Measurements from ENCODE around the gene GPR39. TPM values are rescaled to one million over a fixed set of nuclear protein-coding genes. Genes with fewer than 3 reads are reported as not detected.

The GPR39 gene
- total RNA-seq, 4 donors from 2014 or later: 0.76 to 1.3 (median 1.2) TPM

DNA sequence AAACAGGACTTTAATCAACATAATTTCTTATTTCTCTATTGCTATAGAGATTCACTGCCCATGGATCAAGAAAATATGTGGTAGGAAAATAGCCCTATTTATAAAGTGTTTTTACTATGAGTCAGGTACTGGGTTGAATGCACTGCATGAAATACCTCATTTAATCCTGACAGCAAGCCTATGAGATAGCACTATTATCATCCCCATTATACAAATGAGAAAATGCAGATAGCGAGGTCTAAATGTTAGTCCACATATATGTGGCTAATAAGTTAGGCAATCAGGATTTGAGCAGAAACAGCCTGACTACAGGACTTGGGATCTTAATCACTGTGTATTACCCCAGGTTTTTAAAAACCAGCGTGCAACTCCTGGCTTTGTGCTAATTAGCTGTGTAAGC is 261.9 kb downstream of the GPR39 start:
- Histone ChIP-seq H3K36me3 (no peaks in the 10 kb centered on the region), H3K4me1 (no peaks in the 10 kb centered on the region), H3K9me3 (no peaks in the 10 kb centered on the region), H3K4me3 (no peak overlapping the region), H3K27me3 (no peaks in the 10 kb centered on the region), H3K27ac (no peak overlapping the region)
- TF ChIP-seq, protein P1, sequence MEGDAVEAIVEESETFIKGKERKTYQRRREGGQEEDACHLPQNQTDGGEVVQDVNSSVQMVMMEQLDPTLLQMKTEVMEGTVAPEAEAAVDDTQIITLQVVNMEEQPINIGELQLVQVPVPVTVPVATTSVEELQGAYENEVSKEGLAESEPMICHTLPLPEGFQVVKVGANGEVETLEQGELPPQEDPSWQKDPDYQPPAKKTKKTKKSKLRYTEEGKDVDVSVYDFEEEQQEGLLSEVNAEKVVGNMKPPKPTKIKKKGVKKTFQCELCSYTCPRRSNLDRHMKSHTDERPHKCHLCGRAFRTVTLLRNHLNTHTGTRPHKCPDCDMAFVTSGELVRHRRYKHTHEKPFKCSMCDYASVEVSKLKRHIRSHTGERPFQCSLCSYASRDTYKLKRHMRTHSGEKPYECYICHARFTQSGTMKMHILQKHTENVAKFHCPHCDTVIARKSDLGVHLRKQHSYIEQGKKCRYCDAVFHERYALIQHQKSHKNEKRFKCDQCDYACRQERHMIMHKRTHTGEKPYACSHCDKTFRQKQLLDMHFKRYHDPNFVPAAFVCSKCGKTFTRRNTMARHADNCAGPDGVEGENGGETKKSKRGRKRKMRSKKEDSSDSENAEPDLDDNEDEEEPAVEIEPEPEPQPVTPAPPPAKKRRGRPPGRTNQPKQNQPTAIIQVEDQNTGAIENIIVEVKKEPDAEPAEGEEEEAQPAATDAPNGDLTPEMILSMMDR (IDR thresholded peaks at IDR 0.05): no peak
- TF ChIP-seq POLR2A (IDR thresholded peaks at IDR 0.05): no peak
- intact Hi-C loops (cut with DNase I): no loop called here
- no peak for DNase-seq
- 93 to 95% methylated on average over 2 of the region's 2 CpGs for WGBS, 2 donors

DNA sequence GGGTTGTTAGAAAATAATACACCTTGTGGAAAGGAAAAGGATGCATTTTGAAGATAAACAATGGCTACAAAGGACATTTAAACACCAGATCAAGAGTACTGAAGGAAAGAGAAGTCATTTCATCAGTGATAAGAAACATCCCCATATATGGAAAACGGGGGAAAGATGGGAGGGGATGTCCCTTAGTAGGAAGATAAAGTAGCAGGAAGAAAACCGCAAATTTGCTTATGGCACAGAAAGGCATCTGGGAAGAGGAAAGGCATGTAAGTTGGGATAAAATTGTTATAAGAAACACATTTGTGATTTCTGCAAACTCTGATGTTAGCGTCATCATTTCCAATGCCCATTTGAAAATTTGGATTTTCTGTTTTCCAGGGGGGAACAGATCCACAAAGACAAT is 263.9 kb downstream of the GPR39 start:
- H3K9me3 ChIP-seq: no peaks in the 10 kb centered on the region
- intact Hi-C loops (cut with DNase I): no loop called here
- H3K27ac ChIP-seq: no peak overlapping the region
- no peaks in the 10 kb centered on the region for H3K36me3 ChIP-seq
- no peak overlapping the region for H3K4me3 ChIP-seq
- 66 to 89% methylated on average over 3 of the region's 3 CpGs for WGBS, 2 donors
- no peak for TF ChIP-seq POLR2A (IDR thresholded peaks at IDR 0.05)
- no peaks in the 10 kb centered on the region for H3K4me1 ChIP-seq
- DNase-seq: no peak
- no peaks in the 10 kb centered on the region for H3K27me3 ChIP-seq

DNA sequence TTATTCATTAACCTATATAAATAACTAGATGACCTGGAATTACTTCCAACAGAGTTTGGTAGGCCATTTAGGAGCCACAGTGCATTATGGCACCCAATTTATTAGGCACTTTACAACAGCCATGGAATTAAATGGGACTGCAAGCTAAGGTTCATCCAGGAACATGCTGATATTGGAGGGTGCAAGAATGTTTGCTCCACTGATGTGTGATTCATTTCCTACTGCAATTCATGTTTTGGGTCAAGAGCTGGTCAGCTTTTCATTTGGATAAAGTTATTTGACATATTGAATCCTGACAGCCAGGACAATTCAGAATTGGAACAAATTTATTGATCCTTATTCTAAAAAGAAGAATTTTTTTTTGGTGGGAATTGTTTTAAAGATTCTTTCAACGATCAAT is 265.2 kb downstream of the GPR39 start:
- Histone ChIP-seq H3K36me3 (no peaks in the 10 kb centered on the region), H3K27me3 (no peaks in the 10 kb centered on the region), H3K27ac (no peak overlapping the region), H3K9me3 (no peaks in the 10 kb centered on the region), H3K4me3 (no peak overlapping the region), H3K4me1 (no peaks in the 10 kb centered on the region)
- WGBS, 2 donors: 83 to 94% methylated on average over 1 of the region's 1 CpG
- TF ChIP-seq, protein P1 (IDR thresholded peaks at IDR 0.05): no peak
- TF ChIP-seq POLR2A (IDR thresholded peaks at IDR 0.05): no peak
- intact Hi-C loops (cut with DNase I): no loop called here
- DNase-seq: no peak

DNA sequence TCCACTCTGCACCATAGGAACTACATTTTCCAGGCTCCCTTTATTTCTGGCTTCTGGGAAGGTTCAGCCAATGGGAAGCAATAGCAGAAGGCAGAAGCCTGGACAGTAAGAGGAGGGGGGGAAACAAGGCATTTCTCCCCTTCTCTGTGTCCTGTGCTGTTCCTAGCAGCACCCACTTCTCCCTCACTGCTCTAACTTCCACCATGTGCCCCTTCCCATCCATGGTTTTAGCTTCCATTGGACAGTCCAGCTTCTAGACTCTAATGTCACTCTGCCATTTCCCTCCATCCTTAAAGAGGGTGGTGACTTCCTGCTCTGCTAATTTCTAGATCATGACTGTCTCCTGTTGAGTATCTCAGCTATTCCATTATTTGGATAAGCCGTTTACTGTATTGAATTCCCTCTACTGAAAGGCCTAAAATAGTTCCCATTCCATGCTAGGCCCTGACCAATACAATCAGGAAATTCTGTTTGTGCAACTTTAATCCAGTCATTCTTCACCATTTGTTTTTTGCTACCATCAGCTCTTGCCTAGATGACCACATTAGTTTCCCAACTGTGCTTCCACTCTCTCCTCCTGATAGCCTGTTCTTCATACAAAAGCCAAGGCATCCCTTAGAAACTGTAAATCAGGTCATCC is 274.2 kb downstream of the GPR39 start:
- DNase-seq: no peak
- Histone ChIP-seq H3K4me1 (no peaks in the 10 kb centered on the region), H3K27ac (no peak overlapping the region), H3K4me3 (no peak overlapping the region), H3K36me3 (no peaks in the 10 kb centered on the region), H3K27me3 (no peaks in the 10 kb centered on the region), H3K9me3 (no peaks in the 10 kb centered on the region)
- TF ChIP-seq, protein P1 (IDR thresholded peaks at IDR 0.05): no peak
- TF ChIP-seq POLR2A (IDR thresholded peaks at IDR 0.05): no peak
- WGBS, 2 donors: 55 to 72% methylated on average over 1 of the region's 1 CpG
- intact Hi-C loops (cut with DNase I): no loop called here

DNA sequence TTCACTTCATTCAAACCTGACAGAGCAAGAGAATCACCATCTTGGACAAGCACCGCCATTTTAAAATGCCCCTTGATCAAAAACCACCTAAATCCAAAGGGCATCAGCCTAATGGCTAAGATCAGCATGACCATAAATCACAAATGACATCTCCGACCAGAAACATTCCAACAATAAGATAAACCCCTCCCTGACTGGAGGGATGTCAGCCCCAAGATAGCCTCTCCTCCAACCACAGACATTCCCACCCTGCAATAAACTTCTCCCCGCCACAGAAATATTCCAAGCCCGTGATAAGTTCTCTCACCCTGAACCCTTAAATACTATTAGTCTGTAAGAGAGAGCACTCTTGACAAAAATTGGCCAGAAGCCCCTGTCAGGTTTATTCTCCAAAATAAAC is 275.0 kb downstream of the GPR39 start:
- TF ChIP-seq, protein P1 (IDR thresholded peaks at IDR 0.05): no peak
- no peak for TF ChIP-seq POLR2A (IDR thresholded peaks at IDR 0.05)
- Histone ChIP-seq H3K4me3 (no peak overlapping the region), H3K36me3 (no peaks in the 10 kb centered on the region), H3K9me3 (no peaks in the 10 kb centered on the region), H3K27ac (no peak overlapping the region), H3K27me3 (no peaks in the 10 kb centered on the region), H3K4me1 (no peaks in the 10 kb centered on the region)
- 90% methylated on average over 3 of the region's 4 CpGs for WGBS, 2 donors
- intact Hi-C loops (cut with DNase I): no loop called here
- no peak for DNase-seq

DNA sequence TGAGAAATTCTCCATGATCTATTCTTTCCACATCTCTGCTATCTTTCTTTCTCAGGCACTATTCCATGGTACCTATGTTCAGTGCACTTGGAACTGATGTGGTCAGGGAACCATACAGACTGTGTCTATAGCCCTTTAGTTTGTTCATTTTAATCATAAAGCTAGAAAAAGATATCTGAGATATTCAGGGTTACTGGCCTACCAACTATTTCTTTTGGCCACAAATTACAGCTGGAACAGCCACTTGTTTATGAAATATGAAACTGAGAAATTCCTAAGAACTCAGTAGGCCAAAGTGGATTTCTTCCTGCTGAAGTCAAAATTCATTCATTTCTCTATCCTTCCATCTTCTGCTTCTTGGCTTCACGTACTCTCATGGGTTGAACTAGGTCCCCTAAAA is 276.2 kb downstream of the GPR39 start:
- intact Hi-C loops (cut with DNase I): no loop called here
- WGBS, 2 donors: 85 to 86% methylated on average over 1 of the region's 1 CpG

More for the DNA sequence above, 276.2 kb downstream of the GPR39 start:
- Histone ChIP-seq H3K27me3 (no peaks in the 10 kb centered on the region), H3K36me3 (no peaks in the 10 kb centered on the region), H3K4me1 (no peaks in the 10 kb centered on the region), H3K9me3 (no peaks in the 10 kb centered on the region), H3K27ac (no peak overlapping the region), H3K4me3 (no peak overlapping the region)
- DNase-seq: no peak
- TF ChIP-seq, protein P1 (IDR thresholded peaks at IDR 0.05): no peak
- TF ChIP-seq POLR2A (IDR thresholded peaks at IDR 0.05): no peak

Data from esophagus squamous epithelium (tissue), 5 donors.